GM23248 (cell line): ENCODE data around the gene CIDEB.

ENCODE experiments used
- EZH2 ChIP-seq: fragments of 200-600 bp; sonication (generic); IDR thresholded peaks from 2 replicates; pipeline ENCODE4 v1.6.1; 2018; ENCODE audit warnings: antibody characterized with exemption, mild to moderate bottlenecking; ENCODE audit not compliant: insufficient read depth, poor library complexity, severe bottlenecking
- EZH2phosphoT487 ChIP-seq: fragments of 200-600 bp; sonication (generic); IDR thresholded peaks from 2 replicates; pipeline ENCODE4 v1.6.1; 2018; ENCODE audit warnings: antibody characterized with exemption, moderate library complexity, mild to moderate bottlenecking, low read depth; ENCODE audit not compliant: insufficient read depth

DNA sequence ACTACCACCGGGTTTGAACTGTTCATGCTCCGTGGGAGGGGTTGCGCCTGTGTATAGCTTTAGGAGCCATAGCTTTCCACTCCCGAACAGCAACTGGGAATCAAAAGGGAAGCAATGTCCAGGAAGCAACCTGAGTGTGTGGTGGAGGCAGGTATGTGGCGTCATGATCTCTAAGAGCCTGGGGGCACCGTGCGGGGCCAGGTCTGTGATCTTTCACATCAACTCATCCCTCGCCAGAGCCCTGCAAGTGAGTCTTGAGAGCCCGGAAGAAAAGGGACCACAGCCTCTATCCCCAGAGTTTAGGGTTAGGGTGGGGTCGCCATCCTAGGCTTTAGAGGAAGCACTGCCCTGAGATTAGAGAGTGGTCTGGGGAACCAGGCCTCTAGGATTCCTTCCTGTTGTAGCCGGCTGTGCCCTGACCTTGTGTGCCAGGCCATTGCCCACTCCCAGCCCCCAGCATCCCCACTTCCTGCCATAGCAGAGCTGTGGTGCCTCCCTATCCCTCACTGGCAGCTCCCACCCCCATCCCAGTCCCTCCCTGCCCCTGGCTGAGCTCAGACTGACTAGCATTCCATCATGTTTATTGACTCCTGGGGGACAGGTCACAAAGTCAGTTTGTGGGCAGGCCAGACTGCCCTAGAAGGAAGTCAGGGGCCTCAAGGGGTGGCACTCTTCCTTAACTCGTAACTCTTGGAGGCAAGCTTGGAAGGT, 27.8 kb upstream of the CIDEB start:
- TF ChIP-seq EZH2phosphoT487 (no peak), EZH2 (no peak)
